Left ventricle myocardium inferior (tissue), 1 donor: Measurements from ENCODE around the gene SNTA1. TPM values are rescaled to one million over a fixed set of nuclear protein-coding genes. Genes with fewer than 3 reads are reported as not detected.
"Not testable (repeated sequence)": the region's sequence is repeated elsewhere in the genome, so short reads cannot be mapped to it uniquely, and the experiment has no call there.

Experiments used
- DNase-seq: peaks from one replicate; pipeline ENCODE4 v3.0.0-alpha.2; 2020
- H3K27ac ChIP-seq: fragments of 200-600 bp; replicated peaks from 2 replicates; pipeline ENCODE4 v1.8.0; 2021
- H3K27me3 ChIP-seq: fragments of 200-600 bp; 2 replicates; pipeline ENCODE4 v1.8.0; 2021; ENCODE audit warnings: low read depth
- H3K36me3 ChIP-seq: fragments of 200-600 bp; 2 replicates; pipeline ENCODE4 v1.8.0; 2021
- H3K4me1 ChIP-seq: fragments of 200-600 bp; 2 replicates; pipeline ENCODE4 v1.8.0; 2021
- H3K4me3 ChIP-seq: fragments of 200-600 bp; 2 replicates; pipeline ENCODE4 v1.8.0; 2021; ENCODE audit warnings: mild to moderate bottlenecking, moderate library complexity
- H3K9me3 ChIP-seq: fragments of 200-600 bp; replicated peaks from 2 replicates; pipeline ENCODE4 v1.8.0; 2021
- intact Hi-C: fragments of 100-400 bp; cut with micrococcal nuclease; formaldehyde crosslinking; loops from one replicate; pipeline ENCODE4 v1.11.0; 2022
- long read RNA-seq: library from polyadenylated mRNA; unstranded; transcript quantifications from one replicate; pipeline ENCODE4 v2.0.0, GENCODE V29; 2021
- total RNA-seq: library from RNA; stranded (reverse); fragmentation: NEBNext Ultra II Directional; extraction: Animal tissue kit (Norgen Biotek cat#: 25700); gene quantifications from one replicate; pipeline ENCODE4 v1.2.1, GENCODE V29; 2021
- TF ChIP-seq, protein P1 (sequence below): fragments of 200-600 bp; IDR thresholded peaks from 2 replicates; pipeline ENCODE4 v1.8.0; 2021; ENCODE audit warnings: antibody characterized with exemption, mild to moderate bottlenecking, borderline replicate concordance
- donor health status: DM: no; HTN: yes; CAD: no; lungs with severe emphysema.

The SNTA1 gene
- 202 TPM for total RNA-seq
- long read RNA-seq, transcript SNTA1-201 (8 exons, 2,342 nt): major isoform, 791 of 1,051 reads
- long read RNA-seq, partial matches to known transcripts: 103 of 1,051 reads
- long read RNA-seq, other reads (novel, unspliced or antisense): 157 of 1,051 reads

DNA sequence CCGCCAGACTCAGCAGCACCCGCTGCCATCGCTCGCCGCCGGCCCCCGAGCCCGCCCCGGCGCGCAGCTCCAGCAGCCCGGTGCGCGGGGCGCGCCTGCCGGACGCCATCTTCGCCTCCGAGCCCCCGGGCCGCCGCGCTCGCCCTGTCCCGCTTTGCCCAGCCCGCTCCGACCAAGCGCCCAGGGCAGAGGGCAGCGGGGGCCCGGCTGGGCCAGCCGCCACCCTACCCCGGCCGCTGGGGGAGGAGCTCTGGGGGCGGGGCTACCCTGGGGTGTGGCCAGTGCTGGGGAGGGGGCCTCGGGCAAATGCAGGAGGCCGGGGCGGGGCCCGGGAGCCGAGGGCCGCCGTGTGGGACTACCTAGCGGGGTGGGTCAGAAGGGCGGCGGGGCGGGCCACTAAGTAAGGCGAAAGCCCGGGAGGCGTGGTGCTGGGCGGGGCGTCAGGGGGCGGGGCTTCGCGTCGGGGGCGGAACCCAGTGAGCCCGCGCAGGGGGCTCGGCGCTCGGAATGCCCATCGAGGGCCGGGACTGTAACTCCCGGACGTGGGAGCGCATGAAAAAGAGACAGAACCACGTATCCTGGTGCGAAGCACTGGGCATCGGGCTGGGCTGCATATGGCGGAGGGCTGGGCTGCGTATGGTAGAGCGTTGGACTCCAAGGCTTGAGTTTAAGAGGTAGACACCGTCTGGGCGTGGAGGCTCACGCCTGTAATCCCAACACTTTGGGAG, at the start of gene SNTA1:
Gene SNTA1, minus strand, starts transcription at position 252 of the 728 bp plus-strand sequence. Its CDS starts 143 bp downstream, at position 109.
- Histone ChIP-seq H3K9me3 (no peaks in the 10 kb centered on the region), H3K4me1 (peaks cover 55% of the 10 kb centered on the region), H3K4me3 (peak within 1 kb of the TSS; percentile 77), H3K27me3 (no peaks in the 10 kb centered on the region), H3K36me3 (peaks cover 2% of the 10 kb centered on the region), H3K27ac (peak within 1 kb of the TSS; percentile 91)
- intact Hi-C loops: no loop called here
- DNase-seq: peak; percentile 95
- TF ChIP-seq, protein P1, sequence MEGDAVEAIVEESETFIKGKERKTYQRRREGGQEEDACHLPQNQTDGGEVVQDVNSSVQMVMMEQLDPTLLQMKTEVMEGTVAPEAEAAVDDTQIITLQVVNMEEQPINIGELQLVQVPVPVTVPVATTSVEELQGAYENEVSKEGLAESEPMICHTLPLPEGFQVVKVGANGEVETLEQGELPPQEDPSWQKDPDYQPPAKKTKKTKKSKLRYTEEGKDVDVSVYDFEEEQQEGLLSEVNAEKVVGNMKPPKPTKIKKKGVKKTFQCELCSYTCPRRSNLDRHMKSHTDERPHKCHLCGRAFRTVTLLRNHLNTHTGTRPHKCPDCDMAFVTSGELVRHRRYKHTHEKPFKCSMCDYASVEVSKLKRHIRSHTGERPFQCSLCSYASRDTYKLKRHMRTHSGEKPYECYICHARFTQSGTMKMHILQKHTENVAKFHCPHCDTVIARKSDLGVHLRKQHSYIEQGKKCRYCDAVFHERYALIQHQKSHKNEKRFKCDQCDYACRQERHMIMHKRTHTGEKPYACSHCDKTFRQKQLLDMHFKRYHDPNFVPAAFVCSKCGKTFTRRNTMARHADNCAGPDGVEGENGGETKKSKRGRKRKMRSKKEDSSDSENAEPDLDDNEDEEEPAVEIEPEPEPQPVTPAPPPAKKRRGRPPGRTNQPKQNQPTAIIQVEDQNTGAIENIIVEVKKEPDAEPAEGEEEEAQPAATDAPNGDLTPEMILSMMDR: no peak

GRCh38 chr20:33490934-33491656, 47.5 kb upstream of the SNTA1 start:
- Histone ChIP-seq H3K9me3 (no peaks in the 10 kb centered on the region), H3K36me3 (no peaks in the 10 kb centered on the region), H3K27ac (peak overlapping the region; percentile 97), H3K4me3 (peak overlapping the region; percentile 88), H3K27me3 (no peaks in the 10 kb centered on the region), H3K4me1 (peaks cover 30% of the 10 kb centered on the region)
- DNase-seq: no peak
- intact Hi-C loops: no loop called here
- TF ChIP-seq, protein P1: no peak

- Histone ChIP-seq H3K36me3 (no peaks in the 10 kb centered on the region), H3K27ac (peak within 1 kb of the TSS; percentile 97), H3K27me3 (no peaks in the 10 kb centered on the region), H3K4me3 (peak within 1 kb of the TSS; percentile 88), H3K9me3 (no peaks in the 10 kb centered on the region), H3K4me1 (peaks cover 30% of the 10 kb centered on the region)
- DNase-seq: peak; percentile 68
- TF ChIP-seq, protein P1: no peak
- intact Hi-C loops: no loop called here
Observed at GRCh38 chr20:33490023-33490933, 46.7 kb upstream of the SNTA1 start, which contains the start of gene CBFA2T2. CBFA2T2 (plus strand) TSS chr20:33490096; CDS start chr20:33490268, 172 bp downstream.

DNA sequence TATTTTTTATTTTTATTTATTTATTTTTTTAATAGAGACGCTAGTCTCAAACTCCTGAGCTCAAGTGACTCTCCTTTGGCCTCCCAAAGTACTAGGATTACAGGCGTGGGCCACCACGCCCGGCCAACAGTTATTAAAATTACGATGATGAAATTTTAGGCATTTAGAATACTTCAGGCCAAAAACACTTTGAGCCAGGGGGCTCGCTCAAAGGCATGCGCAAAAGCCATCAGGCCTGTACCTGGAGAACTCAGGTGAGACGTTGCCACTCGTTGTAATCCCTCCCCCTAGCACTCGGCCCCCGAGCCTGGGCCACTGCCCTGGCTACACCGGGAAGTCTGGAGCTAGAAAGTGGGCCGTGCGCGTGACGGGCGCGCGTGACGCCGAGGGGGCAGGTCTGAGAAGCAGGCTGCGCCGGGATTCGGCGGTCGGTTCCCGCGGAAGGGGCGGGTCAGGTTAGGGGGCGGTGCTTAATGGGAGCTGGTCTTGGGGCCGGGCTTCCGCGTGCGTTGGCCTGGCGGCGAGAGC, 46.0 kb upstream of the SNTA1 start:
- Histone ChIP-seq H3K27me3 (no peaks in the 10 kb centered on the region), H3K36me3 (no peaks in the 10 kb centered on the region), H3K27ac (peak overlapping the region; percentile 97), H3K4me1 (peaks cover 30% of the 10 kb centered on the region), H3K9me3 (no peaks in the 10 kb centered on the region), H3K4me3 (peak overlapping the region; percentile 88)
- peak; percentile 100 for DNase-seq
- intact Hi-C loops: no loop called here
- TF ChIP-seq, protein P1: no peak

DNA sequence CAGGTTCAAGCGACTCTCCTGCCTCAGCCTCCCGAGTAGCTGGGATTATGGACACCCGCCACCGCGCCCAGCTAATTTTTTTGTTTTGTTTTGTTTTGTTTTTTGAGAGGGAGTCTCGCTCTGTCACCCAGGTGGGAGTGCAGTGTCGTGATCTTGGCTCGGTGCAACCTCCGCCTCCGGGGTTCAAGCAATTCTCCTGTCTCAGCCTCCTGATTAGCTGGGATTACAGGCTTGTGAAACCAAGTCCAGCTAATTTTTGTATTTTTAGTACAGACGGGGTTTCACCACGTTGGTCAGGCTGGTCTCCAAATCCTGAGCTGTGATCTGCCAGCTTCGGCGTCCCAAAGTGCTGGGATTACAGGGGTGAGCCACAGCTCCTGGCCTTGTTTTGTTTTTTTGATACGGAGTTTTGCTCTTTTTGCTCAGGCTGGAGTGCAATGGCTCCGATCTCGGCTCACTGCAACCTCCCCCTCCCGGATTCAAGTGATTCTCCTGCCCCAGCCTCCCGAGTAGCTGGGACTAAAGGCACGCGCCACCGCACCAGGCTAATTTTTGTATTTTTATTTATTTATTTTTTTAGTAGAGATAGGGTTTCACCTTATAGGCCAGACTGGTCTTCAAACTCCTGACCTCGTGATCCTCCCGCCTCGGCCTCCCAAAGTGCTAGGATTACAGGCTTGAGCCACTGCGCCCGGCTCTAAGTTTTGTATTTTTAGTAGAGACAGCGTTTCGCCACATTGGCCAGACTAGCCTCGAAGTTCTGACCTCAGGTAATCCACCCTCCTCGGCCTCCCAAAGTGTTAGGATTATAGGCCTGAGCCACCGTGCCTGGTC, 45.3 kb upstream of the SNTA1 start:
- Histone ChIP-seq H3K4me3 (peak overlapping the region; percentile 88), H3K27ac (peak overlapping the region; percentile 97), H3K4me1 (peaks cover 30% of the 10 kb centered on the region)
- DNase-seq, H3K36me3 ChIP-seq, intact Hi-C loops, H3K27me3 ChIP-seq, H3K9me3 ChIP-seq: not testable (repeated sequence)
